Breast epithelium (tissue), 4 donors: ENCODE results near the gene ASPDH. TPM values are rescaled to one million over a fixed set of nuclear protein-coding genes. Genes with fewer than 3 reads are reported as not detected.

Experiments used
- DNase-seq, 2 donors: peaks; one replicate each; pipeline ENCODE4 v3.0.0-alpha.2; 2019; ENCODE audit warnings: low spot score in 2 of 2
- H3K27ac ChIP-seq, 2 donors: fragments of 200-600 bp; sonication (generic) in 1 of 2; one replicate each; pipeline ENCODE4 v1.5.1; 2016 to 2019; ENCODE audit warnings: mild to moderate bottlenecking in 1 of 2
- H3K27me3 ChIP-seq, 2 donors: fragments of 200-600 bp; sonication (generic) in 1 of 2; one replicate each; pipeline versions ENCODE4 v1.5.1 to v1.6.0; 2017 to 2019; ENCODE audit warnings: control low read depth in 1 of 2, mild to moderate bottlenecking in 1 of 2
- H3K36me3 ChIP-seq: fragments of 200-600 bp; one replicate; pipeline ENCODE4 v1.5.1; 2019
- H3K4me1 ChIP-seq, 2 donors: fragments of 200-600 bp; sonication (generic); one replicate each; pipeline ENCODE4 v1.5.1; 2016 to 2019; ENCODE audit warnings: control low read depth in 1 of 2
- H3K4me3 ChIP-seq, 3 donors: fragments of 200-600 bp; sonication (generic); 1 replicate in 2 of 3; 2 replicates in 1 of 3; pipeline ENCODE4 v1.5.1; 2016 to 2019; ENCODE audit warnings: mild to moderate bottlenecking in 3 of 3, moderate library complexity in 2 of 3
- H3K9me3 ChIP-seq, 2 donors: fragments of 200-600 bp; sonication (generic) in 1 of 2; one replicate each; pipeline ENCODE4 v1.5.1; 2016 to 2019; ENCODE audit warnings: control low read depth in 1 of 2
- CTCF ChIP-seq, 3 donors: fragments of 450-650 bp; IDR thresholded peaks; one replicate each; pipeline ENCODE4 v1.5.1; 2016 to 2017; ENCODE audit warnings: antibody characterized with exemption in 3 of 3, mild to moderate bottlenecking in 3 of 3, moderate library complexity in 3 of 3
- POLR2A ChIP-seq: fragments of 450-650 bp; IDR thresholded peaks from one replicate; pipeline ENCODE4 v1.6.1; 2016; ENCODE audit warnings: antibody characterized with exemption, mild to moderate bottlenecking, moderate library complexity
- POLR2AphosphoS5 ChIP-seq, 3 donors: sonication (generic); formaldehyde crosslinking; IDR thresholded peaks; one replicate each; pipeline ENCODE4 v1.6.1; 2017; ENCODE audit warnings: antibody characterized with exemption in 3 of 3
- intact Hi-C: fragments of 100-400 bp; cut with DNase I; formaldehyde crosslinking; loops from one replicate; pipeline ENCODE4 v1.15.1; 2023; ENCODE audit warnings: low total_unique reads
- total RNA-seq, 3 donors: library from RNA; depleted of rRNA; stranded (reverse); fragments of >200 nt; gene quantifications; one replicate each; pipeline ENCODE4 v1.1.0, GENCODE V29; 2016

Gene ASPDH
- total RNA-seq, 3 donors from 2014 or later: not detected

DNA sequence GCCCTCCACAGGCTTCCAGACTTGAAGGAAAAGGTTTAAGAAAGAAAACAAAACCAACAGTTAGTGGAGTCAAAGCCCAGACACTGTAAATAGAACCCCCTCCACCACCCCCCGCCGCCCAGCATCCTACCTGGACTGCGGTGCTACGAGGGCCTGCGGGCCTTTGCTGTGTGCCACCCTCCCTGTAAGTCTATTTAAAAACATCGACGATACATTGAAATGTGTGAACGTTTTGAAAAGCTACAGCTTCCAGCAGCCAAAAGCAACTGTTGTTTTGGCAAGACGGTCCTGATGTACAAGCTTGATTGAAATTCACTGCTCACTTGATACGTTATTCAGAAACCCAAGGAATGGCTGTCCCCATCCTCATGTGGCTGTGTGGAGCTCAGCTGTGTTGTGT is 30.8 kb downstream of the ASPDH start:
- intact Hi-C loops: no loop called here
- Histone ChIP-seq H3K4me1 (no peaks in the 10 kb centered on the region), H3K4me3 (no peak overlapping the region), H3K9me3 (no peaks in the 10 kb centered on the region), H3K27me3 (peaks cover 0 to 3% of the 10 kb centered on the region in 2 donors), H3K36me3 (no peaks in the 10 kb centered on the region), H3K27ac (no peak overlapping the region)
- no peak for TF ChIP-seq POLR2A
- TF ChIP-seq POLR2AphosphoS5 (IDR thresholded peaks at IDR 0.05): no peak
- TF ChIP-seq CTCF (IDR thresholded peaks at IDR 0.05): no peak
- DNase-seq: no peak

DNA sequence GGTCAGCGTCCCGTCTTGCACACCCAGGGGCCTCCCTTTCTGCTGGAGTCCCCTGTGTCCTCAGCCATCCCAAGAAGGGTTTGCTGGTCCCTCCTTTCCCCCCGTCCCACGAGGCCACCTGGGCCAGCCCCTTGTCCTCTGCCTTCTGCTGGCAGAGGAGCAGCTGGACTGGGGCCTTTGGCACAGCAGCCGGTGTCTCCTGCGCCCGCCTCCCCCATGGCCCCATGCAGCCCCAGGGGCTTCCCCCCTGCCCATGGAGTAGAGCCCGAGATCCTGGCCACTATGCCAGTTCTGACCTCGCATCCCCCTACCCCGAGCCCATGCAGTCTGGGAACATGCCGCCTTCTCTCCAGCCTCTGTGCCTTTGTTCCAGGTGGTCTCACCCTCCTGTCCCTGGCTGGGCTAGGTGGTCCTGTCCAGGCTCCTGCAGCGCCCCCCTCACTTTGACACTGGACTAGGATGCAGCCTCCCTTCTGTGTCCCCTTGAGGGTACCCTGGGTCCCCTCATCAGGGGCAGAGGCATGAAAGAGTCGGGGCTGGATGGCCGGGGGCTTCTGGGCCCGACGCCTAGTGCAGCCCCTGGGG is 31.4 kb downstream of the ASPDH start:
- no peak for DNase-seq
- TF ChIP-seq CTCF (IDR thresholded peaks at IDR 0.05) (no peak), POLR2A (no peak), POLR2AphosphoS5 (IDR thresholded peaks at IDR 0.05) (no peak)
- Histone ChIP-seq H3K4me3 (no peak overlapping the region), H3K27ac (no peak overlapping the region), H3K27me3 (peaks cover 0 to 3% of the 10 kb centered on the region in 2 donors), H3K4me1 (peaks cover 3 to 4% of the 10 kb centered on the region in 2 donors), H3K36me3 (no peaks in the 10 kb centered on the region), H3K9me3 (no peaks in the 10 kb centered on the region)
- intact Hi-C loops: no loop called here

GRCh38 chr19:50481351-50482149 is 32.2 kb downstream of the ASPDH start:
- H3K27me3 ChIP-seq: no peaks in the 10 kb centered on the region
- no peak overlapping the region for H3K27ac ChIP-seq
- H3K36me3 ChIP-seq: no peaks in the 10 kb centered on the region
- H3K9me3 ChIP-seq: no peaks in the 10 kb centered on the region
- peaks cover 3 to 9% of the 10 kb centered on the region in 2 donors for H3K4me1 ChIP-seq
- TF ChIP-seq POLR2AphosphoS5 (IDR thresholded peaks at IDR 0.05) (no peak), POLR2A (no peak), CTCF (IDR thresholded peaks at IDR 0.05) (no peak)
- no peak for DNase-seq
- intact Hi-C loops: no loop called here
- no peak overlapping the region for H3K4me3 ChIP-seq

DNA sequence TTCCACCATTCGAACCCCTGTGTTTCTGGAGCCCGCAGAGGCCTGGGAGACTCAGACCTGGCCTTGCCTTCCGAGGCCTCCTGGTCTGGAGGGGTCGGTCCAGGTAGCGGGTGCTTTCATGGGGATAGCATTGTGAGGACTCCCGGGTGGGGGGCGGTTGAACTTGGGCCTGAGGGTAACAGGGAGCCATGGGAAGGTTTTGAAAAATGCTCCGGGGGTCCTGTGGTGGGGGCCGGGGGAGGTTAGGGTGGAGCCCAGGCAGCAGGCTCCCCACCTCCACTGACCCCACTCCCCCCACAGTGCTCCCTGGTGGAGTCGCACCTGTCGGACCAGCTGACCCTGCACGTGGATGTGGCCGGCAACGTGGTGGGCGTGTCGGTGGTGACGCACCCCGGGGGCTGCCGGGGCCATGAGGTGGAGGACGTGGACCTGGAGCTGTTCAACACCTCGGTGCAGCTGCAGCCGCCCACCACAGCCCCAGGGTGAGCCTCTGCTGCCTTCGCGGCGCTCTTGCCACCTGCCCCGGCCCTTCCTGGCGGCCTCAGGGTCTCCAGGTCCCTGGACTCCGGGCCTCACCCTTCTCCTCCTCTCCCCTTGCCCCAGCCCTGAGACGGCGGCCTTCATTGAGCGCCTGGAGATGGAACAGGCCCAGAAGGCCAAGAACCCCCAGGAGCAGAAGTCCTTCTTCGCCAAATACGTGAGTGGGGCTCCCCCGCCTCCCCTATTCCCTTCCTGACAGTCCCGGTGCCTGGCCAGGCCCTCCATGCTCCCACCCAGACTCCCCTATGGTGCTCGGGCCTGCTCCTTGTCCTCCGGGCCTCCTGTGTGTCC is 33.2 kb downstream of the ASPDH start:
- TF ChIP-seq POLR2AphosphoS5 (IDR thresholded peaks at IDR 0.05) (no peak), POLR2A (no peak), CTCF (IDR thresholded peaks at IDR 0.05) (no peak)
- Histone ChIP-seq H3K4me3 (no peak overlapping the region), H3K9me3 (no peaks in the 10 kb centered on the region), H3K27me3 (no peaks in the 10 kb centered on the region), H3K36me3 (no peaks in the 10 kb centered on the region), H3K27ac (no peak overlapping the region), H3K4me1 (peaks cover 3 to 9% of the 10 kb centered on the region in 2 donors)
- intact Hi-C loops: no loop called here
- DNase-seq: no peak
